PC-9 (cell line): ENCODE data around the gene GABARAP. TPM values are rescaled to one million over a fixed set of nuclear protein-coding genes. Genes with fewer than 3 reads are reported as not detected.
A peak's percentile ranks its signal among the peaks of the same experiment; 100 is the strongest.

ENCODE experiments used
- Bru-seq: library from RNA; stranded (reverse); fragments of 400-500 nt; gene quantifications from one replicate; lab custom pipeline; 2021; lab: Mats Ljungman, UMichigan
- BruChase-seq, 2 experiments: library from RNA; stranded (reverse); fragments of 400-500 nt; gene quantifications; one replicate each; lab custom pipeline; 2021; lab: Mats Ljungman, UMichigan
- BruUV-seq: library from RNA; stranded (reverse); fragments of 400-500 nt; replicated peaks from 2 replicates; lab custom pipeline; 2021; lab: Mats Ljungman, UMichigan
- CTCF ChIA-PET: fragments of 300-600 bp; sonication (Branson Sonifier 250); formaldehyde crosslinking; loops from one replicate; lab custom pipeline; 2022; ENCODE audit warnings: antibody characterized with exemption; lab: Charles Lee
- POLR2A ChIA-PET: fragments of 300-600 bp; sonication (Branson Sonifier 250); formaldehyde crosslinking; loops from one replicate; lab custom pipeline; 2022; ENCODE audit warnings: antibody characterized with exemption; ENCODE audit not compliant: unreplicated experiment; lab: Charles Lee
- DNase-seq, 2 experiments: peaks; one replicate each; pipeline versions ENCODE4 v3.0.0 to v3.0.0-alpha.2; 2015 to 2022; ENCODE audit warnings: mixed read lengths in 1 of 2
- H2AFZ ChIP-seq: fragments of 200-600 bp; sonication (generic); 2 replicates; pipeline ENCODE4 v1.8.1; 2017; ENCODE audit warnings: antibody characterized with exemption
- H3F3A ChIP-seq: fragments of 200-600 bp; sonication (generic); 2 replicates; pipeline ENCODE4 v1.8.1; 2017; ENCODE audit warnings: antibody characterized with exemption, mild to moderate bottlenecking, low read depth; ENCODE audit not compliant: insufficient read depth
- H3K27ac ChIP-seq: fragments of 200-600 bp; sonication (generic); 2 replicates; pipeline ENCODE4 v1.6.1; 2016; ENCODE audit warnings: mixed run types
- H3K27me3 ChIP-seq: fragments of 200-600 bp; sonication (generic); 2 replicates; pipeline ENCODE4 v1.6.1; 2016; ENCODE audit warnings: low read depth, mixed run types; ENCODE audit not compliant: insufficient read depth
- H3K36me3 ChIP-seq: fragments of 200-600 bp; sonication (generic); 2 replicates; pipeline ENCODE4 v1.6.1; 2016; ENCODE audit warnings: low read depth, mixed run types
- H3K4me1 ChIP-seq: fragments of 200-600 bp; sonication (generic); replicated peaks from 2 replicates; pipeline ENCODE4 v1.6.1; 2016; ENCODE audit warnings: mixed run types; ENCODE audit not compliant: insufficient read depth
- H3K4me2 ChIP-seq: fragments of 200-600 bp; sonication (generic); 2 replicates; pipeline ENCODE4 v1.6.1; 2017; ENCODE audit warnings: mixed run types
- H3K4me3 ChIP-seq: fragments of 200-600 bp; sonication (generic); 2 replicates; pipeline ENCODE4 v1.6.1; 2016; ENCODE audit warnings: mixed run types
- H3K79me2 ChIP-seq: fragments of 200-600 bp; sonication (generic); 2 replicates; pipeline ENCODE4 v1.6.1; 2017; ENCODE audit warnings: low read depth, mixed run types
- H3K9me2 ChIP-seq: fragments of 200-600 bp; sonication (generic); 2 replicates; pipeline ENCODE4 v1.8.1; 2017; ENCODE audit warnings: mild to moderate bottlenecking; ENCODE audit not compliant: insufficient read depth
- H3K9me3 ChIP-seq: fragments of 200-600 bp; sonication (generic); 2 replicates; pipeline ENCODE4 v1.8.1; 2016; ENCODE audit warnings: low read depth; ENCODE audit not compliant: insufficient read depth
- H4K20me1 ChIP-seq: fragments of 200-600 bp; sonication (generic); 2 replicates; pipeline ENCODE4 v1.8.1; 2017; ENCODE audit not compliant: insufficient read depth
- EZH2 ChIP-seq: fragments of 200-600 bp; sonication (generic); IDR thresholded peaks from 2 replicates; pipeline ENCODE4 v1.8.0; 2017; ENCODE audit warnings: antibody characterized with exemption, low read depth
- intact Hi-C: fragments of 100-400 bp; cut with micrococcal nuclease; formaldehyde crosslinking; loops from one replicate; pipeline ENCODE4 v1.10.0; 2022; ENCODE audit not compliant: unreplicated experiment
- long read RNA-seq: library from polyadenylated mRNA; stranded (forward); transcript quantifications from one replicate; pipeline ENCODE4 v2.0.0, GENCODE V29; 2022
- total RNA-seq: library from RNA; stranded (reverse); gene quantifications from 2 replicates; pipeline ENCODE4 v1.2.3, GENCODE V29; 2021
- TF ChIP-seq, protein P1 (sequence below): fragments of 200-600 bp; sonication (generic); conservative IDR thresholded peaks from 2 replicates; pipeline ENCODE4 v1.6.1; 2017; ENCODE audit warnings: mixed run types, antibody characterized with exemption, mild to moderate bottlenecking, moderate library complexity

GABARAP gene
- total RNA-seq (424 and 457 TPM in 2 replicates), Bru-seq, nascent RNA (percentile 74 among the genes with signal in this experiment), BruChase-seq, experiment 1, labeled RNA remaining after a 2-hour chase (percentile 78 among the genes with signal in this experiment), BruChase-seq, experiment 2, labeled RNA remaining after a 6-hour chase (percentile 92 among the genes with signal in this experiment)
- long read RNA-seq, transcript GABARAP-204 (3 exons, 837 nt), result minor isoform, 71 of 547 reads
- long read RNA-seq, transcript GABARAP-206 (4 exons, 762 nt), result minor isoform, 7 of 547 reads
- long read RNA-seq, transcript GABARAP-201 (4 exons, 1,634 nt), result major isoform, 462 of 547 reads
- long read RNA-seq, partial matches to known transcripts, result 0 of 547 reads
- long read RNA-seq, other reads (novel, unspliced or antisense), result 6 of 547 reads

GRCh38 chr17:7241783-7242716 lies at the start of gene GABARAP:
TSS of gene GABARAP (minus strand) at chr17:7242449. CDS start at chr17:7242330, 119 bp downstream.
- peak; percentile 80 to 91 for DNase-seq
- ChIA-PET POLR2A (interaction anchor here (0.5 to 1.5 kb wide), 10 partner anchors 12 to 592 kb away, joined by 3 to 6 read pairs (median 4); partner anchors contain the start of gene KDM6B), CTCF (interaction anchor here (0.6 to 1.0 kb wide), 5 partner anchors 19 to 63 kb away, joined by 3 to 30 read pairs (median 4); partner anchors contain the start of genes ACADVL and DLG4)
- H2AFZ ChIP-seq, result peak within 1 kb of the TSS; percentile 88
- H3K27ac ChIP-seq, result peak within 1 kb of the TSS; percentile 87
- peaks cover 44% of the 10 kb centered on the region for H3K79me2 ChIP-seq
- TF ChIP-seq, protein P1, sequence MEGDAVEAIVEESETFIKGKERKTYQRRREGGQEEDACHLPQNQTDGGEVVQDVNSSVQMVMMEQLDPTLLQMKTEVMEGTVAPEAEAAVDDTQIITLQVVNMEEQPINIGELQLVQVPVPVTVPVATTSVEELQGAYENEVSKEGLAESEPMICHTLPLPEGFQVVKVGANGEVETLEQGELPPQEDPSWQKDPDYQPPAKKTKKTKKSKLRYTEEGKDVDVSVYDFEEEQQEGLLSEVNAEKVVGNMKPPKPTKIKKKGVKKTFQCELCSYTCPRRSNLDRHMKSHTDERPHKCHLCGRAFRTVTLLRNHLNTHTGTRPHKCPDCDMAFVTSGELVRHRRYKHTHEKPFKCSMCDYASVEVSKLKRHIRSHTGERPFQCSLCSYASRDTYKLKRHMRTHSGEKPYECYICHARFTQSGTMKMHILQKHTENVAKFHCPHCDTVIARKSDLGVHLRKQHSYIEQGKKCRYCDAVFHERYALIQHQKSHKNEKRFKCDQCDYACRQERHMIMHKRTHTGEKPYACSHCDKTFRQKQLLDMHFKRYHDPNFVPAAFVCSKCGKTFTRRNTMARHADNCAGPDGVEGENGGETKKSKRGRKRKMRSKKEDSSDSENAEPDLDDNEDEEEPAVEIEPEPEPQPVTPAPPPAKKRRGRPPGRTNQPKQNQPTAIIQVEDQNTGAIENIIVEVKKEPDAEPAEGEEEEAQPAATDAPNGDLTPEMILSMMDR, result no peak; the same call in 1 of the 2 replicates
- TF ChIP-seq EZH2, result no peak
- BruUV-seq, result TSS peak; percentile 89
- intact Hi-C loops, result loop anchor here (1.0 kb wide), 1 partner anchor 20 kb away; the partner anchor contains the start of gene CLDN7
- H3K9me2 ChIP-seq, result no peaks in the 10 kb centered on the region
- no peaks in the 10 kb centered on the region for H3K9me3 ChIP-seq
- peaks cover 62% of the 10 kb centered on the region for H3F3A ChIP-seq
- H3K36me3 ChIP-seq, result peaks cover 26% of the 10 kb centered on the region; the same call in 1 of the 2 replicates
- H3K27me3 ChIP-seq, result no peaks in the 10 kb centered on the region
- peak within 1 kb of the TSS; percentile 78 for H3K4me3 ChIP-seq
- peak within 1 kb of the TSS; percentile 96 for H3K4me2 ChIP-seq
- H3K4me1 ChIP-seq, result peaks cover 26% of the 10 kb centered on the region
- H4K20me1 ChIP-seq, result peaks cover 5% of the 10 kb centered on the region

DNA sequence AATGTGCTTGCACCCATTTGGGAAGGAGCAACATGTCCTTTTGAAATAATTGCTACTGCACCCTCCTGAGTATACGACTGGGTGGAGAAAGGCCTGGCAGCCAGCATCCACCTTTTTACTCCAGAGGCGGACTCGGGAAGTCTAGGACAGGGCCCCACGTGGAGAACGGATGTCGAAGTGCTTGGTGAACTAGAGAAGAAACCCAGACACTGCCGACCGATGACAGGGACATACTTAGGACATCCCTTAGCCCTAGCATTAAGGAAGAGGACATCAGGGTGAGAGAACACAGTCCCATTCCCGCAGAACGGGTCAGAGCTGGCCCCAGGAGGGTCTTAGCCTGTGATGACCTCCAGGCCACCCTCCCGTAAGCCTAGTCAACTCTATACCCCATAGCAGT lies 48.4 kb upstream of the GABARAP start:
- Histone ChIP-seq H3F3A (peaks cover 21% of the 10 kb centered on the region; the same call in 1 of the 2 replicates), H3K4me2 (no peak overlapping the region), H3K4me1 (peaks cover 21% of the 10 kb centered on the region), H3K27me3 (peaks cover 10% of the 10 kb centered on the region; the same call in 1 of the 2 replicates), H3K9me2 (no peaks in the 10 kb centered on the region), H3K79me2 (no peaks in the 10 kb centered on the region), H2AFZ (no peak overlapping the region), H3K9me3 (no peaks in the 10 kb centered on the region), H4K20me1 (no peaks in the 10 kb centered on the region), H3K4me3 (no peak overlapping the region), H3K27ac (no peak overlapping the region), H3K36me3 (no peaks in the 10 kb centered on the region)
- DNase-seq, result no peak
- ChIA-PET POLR2A (no interaction called here), CTCF (no interaction called here)
- no TSS peak for BruUV-seq
- intact Hi-C loops, result no loop called here
- TF ChIP-seq EZH2, result no peak
- TF ChIP-seq, protein P1, result no peak

DNA sequence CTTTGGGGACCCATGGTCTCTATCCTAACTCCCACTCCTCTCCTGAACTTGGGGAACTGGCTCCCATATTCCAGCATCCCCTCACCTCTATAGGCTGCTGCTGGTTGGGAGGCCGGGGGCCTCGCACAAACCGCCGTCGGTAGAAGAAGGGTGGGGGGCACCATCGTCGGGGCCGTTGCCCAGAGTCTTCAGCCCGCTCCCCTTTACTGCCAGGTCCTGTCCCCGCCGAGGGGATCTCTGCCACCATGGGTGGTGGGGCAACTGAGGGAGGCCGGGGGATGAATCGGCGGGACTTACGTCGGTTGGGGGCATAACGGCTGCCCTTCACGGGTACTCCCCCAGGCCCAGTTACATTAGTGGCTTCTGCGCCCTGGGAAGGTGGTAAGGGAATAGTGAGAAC lies 47.9 kb upstream of the GABARAP start:
- H3K27me3 ChIP-seq, result peaks cover 10% of the 10 kb centered on the region; the same call in 1 of the 2 replicates

More for the DNA sequence above, 47.9 kb upstream of the GABARAP start:
- DNase-seq, result no peak
- intact Hi-C loops, result no loop called here
- H3K4me2 ChIP-seq, result no peak overlapping the region
- H3F3A ChIP-seq, result peaks cover 16% of the 10 kb centered on the region; the same call in 1 of the 2 replicates
- H4K20me1 ChIP-seq, result no peaks in the 10 kb centered on the region
- H3K4me1 ChIP-seq, result peaks cover 21% of the 10 kb centered on the region
- no peak overlapping the region for H2AFZ ChIP-seq
- H3K79me2 ChIP-seq, result no peaks in the 10 kb centered on the region
- H3K27ac ChIP-seq, result no peak overlapping the region
- H3K4me3 ChIP-seq, result no peak overlapping the region
- CTCF ChIA-PET, result no interaction called here
- H3K36me3 ChIP-seq, result no peaks in the 10 kb centered on the region
- H3K9me2 ChIP-seq, result no peaks in the 10 kb centered on the region
- no peaks in the 10 kb centered on the region for H3K9me3 ChIP-seq
- no peak for TF ChIP-seq EZH2
- POLR2A ChIA-PET, result no interaction called here
- BruUV-seq, result no TSS peak
